Stimulated activated naive CD4-positive, alpha-beta T cell treated with Interleukin-2 at 50 U/mL for 16 hours (primary cell): ENCODE data around the gene STC2.

Source experiments
- DNase-seq: peaks from one replicate; lab custom pipeline; 2025; lab: John Stamatoyannopoulos, UW

The STC2 gene

GRCh38 chr5:173328844-173329490 lies 753 bp upstream of the STC2 start:
- DNase-seq = no peak

GRCh38 chr5:173327084-173327947 lies 898 bp downstream of the STC2 start:
- DNase-seq = no peak

GRCh38 chr5:173326501-173326960 lies 1.7 kb downstream of the STC2 start:
- no peak for DNase-seq

- no peak for DNase-seq
Measured at GRCh38 chr5:173325091-173325698, 3.0 kb downstream of the STC2 start.

- DNase-seq = no peak
Measured at GRCh38 chr5:173324115-173325001, 3.9 kb downstream of the STC2 start.

- no peak for DNase-seq
Measured at GRCh38 chr5:173323799-173324114, 4.5 kb downstream of the STC2 start.

GRCh38 chr5:173323106-173323798 lies 5.0 kb downstream of the STC2 start:
- DNase-seq = no peak

- no peak for DNase-seq
Measured at GRCh38 chr5:173321886-173322285, 6.3 kb downstream of the STC2 start.

- no peak for DNase-seq
Measured at GRCh38 chr5:173320259-173320658, 8.0 kb downstream of the STC2 start.

- no peak for DNase-seq
Measured at GRCh38 chr5:173319646-173320045, 8.6 kb downstream of the STC2 start.

- no peak for DNase-seq
Measured at GRCh38 chr5:173318881-173319620, 9.2 kb downstream of the STC2 start.

GRCh38 chr5:173318330-173318729 lies 9.9 kb downstream of the STC2 start:
- no peak for DNase-seq

GRCh38 chr5:173317852-173318251 lies 10.4 kb downstream of the STC2 start:
- DNase-seq = no peak

GRCh38 chr5:173317091-173317730 lies 11.0 kb downstream of the STC2 start:
- DNase-seq = no peak

GRCh38 chr5:173316339-173317020 lies 11.7 kb downstream of the STC2 start:
- no peak for DNase-seq

- no peak for DNase-seq
Measured at GRCh38 chr5:173315495-173316338, 12.5 kb downstream of the STC2 start.

- no peak for DNase-seq
Measured at GRCh38 chr5:173314166-173314952, 13.9 kb downstream of the STC2 start.

GRCh38 chr5:173313351-173313801 lies 14.8 kb downstream of the STC2 start:
- no peak for DNase-seq
